ENCODE data around the gene SH3RF3. TPM values are rescaled to one million over a fixed set of nuclear protein-coding genes. Genes with fewer than 3 reads are reported as not detected.

SH3RF3 gene
- total RNA-seq, 1 donor from 2014 or later = 6.3 TPM

DNA sequence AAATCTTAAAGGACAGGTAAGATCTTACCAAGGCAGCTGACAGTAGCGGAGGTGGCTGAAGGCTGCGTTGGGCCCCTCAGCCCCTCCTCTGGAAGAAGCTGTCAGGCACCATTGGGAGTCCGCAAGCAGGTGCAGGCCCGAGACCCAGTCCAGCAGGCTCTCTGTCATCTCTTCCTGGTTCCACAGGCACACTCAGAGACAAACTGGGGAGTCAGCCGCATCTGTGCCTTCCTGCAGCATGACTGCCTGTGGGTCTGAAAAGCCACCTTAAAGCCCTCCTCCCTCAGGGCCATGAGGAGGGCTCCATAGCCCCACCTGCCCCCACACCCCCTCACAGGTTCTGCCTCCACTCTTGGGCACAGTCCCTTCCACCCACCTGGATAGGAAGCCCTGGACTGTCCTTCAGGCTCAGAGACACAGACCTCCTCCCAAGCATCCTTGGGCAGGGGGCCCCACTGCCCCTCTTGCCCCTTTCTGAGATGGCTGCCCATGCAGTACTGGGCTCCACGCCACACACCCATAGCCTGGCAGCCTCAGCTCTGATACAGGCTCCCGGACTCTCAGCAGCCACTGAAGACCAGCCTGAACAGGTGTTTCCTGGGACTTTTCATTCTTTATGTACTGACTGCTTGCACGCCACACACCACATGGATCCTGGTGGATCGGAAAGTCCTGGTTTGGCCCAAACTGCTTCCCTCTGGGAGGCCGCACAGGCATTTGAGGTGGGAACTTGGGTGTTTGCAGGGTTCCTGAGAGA is 245.0 kb downstream of the SH3RF3 start:
- no peak for DNase-seq (ENCODE audit: low read depth, low spot score)

DNA sequence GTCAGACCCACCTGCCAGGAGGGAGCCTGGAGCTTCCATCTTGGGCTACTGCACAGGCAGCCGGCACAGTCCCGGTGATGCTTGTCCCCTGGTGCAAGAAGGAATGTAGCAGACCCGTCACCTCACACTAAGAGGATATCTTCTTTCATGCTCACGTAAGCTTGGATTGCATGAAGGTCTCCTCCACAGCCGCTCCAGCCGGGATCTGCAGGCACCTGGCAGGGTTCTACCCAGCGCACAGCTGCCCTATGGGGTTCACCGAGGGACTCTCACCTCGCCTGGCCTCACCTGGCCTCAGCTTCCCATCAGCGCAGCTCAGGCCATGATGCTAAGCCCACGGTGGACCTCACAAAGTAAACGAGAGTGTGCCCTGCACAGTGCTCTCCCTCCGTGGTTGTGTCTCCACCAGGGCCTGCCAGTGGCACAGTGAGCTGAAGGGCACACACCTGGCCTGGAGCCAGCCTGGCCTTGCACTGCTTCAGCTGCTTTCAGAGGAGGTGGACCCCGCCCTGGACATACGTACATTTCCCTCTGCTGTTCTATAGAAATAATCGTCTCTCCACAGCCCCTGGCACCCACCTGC is 245.6 kb downstream of the SH3RF3 start:
- DNase-seq (ENCODE audit: low read depth, low spot score) = no peak

DNA sequence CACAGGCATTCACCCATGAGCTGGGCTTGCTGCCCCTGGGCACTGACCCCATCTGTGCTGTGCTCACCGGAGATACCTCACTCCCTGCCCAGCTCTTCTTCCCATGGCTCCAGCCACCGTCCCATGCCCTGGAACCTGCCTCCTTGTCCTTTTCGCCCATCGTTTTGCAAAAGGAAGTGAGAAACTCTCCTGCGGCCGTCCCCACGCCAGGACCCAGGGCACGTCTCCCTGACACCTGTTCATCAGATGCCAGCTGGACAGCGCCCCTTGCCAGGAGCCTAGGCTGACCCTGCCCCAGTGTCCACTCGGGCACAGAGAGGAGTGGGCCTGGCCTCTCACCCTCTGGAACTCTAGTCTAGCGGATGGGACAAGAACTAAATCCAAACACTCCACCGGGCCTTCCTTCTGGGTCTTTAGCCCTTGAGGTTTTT is 246.1 kb downstream of the SH3RF3 start:
- DNase-seq (ENCODE audit: low read depth, low spot score) = no peak

DNA sequence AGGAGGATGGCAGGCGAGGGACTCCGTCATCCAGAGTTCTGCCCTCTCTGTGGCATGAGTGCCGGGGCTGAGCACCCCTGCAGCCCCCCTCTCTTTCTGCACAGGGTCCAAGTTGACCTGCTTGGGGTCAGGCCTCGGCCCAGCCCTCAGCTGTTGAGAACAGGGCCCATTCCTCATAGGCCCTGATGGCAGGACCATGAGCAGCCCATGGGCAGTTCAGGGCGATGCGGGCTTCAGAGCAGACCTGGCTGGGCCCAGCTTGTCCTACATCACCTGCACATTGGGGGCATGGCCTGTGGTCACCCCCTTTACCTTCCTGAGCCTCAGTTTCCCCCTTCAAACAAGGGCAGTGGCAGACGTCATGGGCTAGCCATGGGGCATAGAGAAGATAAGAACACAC is 246.7 kb downstream of the SH3RF3 start:
- DNase-seq (ENCODE audit: low read depth, low spot score) = no peak

DNA sequence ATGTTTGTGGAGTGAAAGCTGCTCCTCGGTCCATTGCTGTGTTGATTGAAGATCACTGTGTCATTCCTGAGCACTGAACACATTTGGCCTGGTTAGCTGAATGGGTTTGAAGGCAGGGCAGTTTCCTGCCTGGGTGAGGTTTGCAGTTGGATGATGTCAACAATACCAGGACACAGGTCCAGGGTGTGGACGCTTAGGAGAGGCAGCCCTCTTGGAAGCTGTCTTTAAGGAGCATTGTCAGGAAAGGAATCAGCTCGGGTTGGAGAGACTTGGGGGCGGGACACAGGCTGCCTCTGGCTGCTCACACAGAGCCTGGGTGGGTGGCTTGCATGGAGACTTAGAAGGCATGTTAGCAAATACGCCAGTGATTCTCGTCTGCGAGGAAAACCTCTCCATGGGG is 247.1 kb downstream of the SH3RF3 start:
- no peak for DNase-seq (ENCODE audit: low read depth, low spot score)

DNA sequence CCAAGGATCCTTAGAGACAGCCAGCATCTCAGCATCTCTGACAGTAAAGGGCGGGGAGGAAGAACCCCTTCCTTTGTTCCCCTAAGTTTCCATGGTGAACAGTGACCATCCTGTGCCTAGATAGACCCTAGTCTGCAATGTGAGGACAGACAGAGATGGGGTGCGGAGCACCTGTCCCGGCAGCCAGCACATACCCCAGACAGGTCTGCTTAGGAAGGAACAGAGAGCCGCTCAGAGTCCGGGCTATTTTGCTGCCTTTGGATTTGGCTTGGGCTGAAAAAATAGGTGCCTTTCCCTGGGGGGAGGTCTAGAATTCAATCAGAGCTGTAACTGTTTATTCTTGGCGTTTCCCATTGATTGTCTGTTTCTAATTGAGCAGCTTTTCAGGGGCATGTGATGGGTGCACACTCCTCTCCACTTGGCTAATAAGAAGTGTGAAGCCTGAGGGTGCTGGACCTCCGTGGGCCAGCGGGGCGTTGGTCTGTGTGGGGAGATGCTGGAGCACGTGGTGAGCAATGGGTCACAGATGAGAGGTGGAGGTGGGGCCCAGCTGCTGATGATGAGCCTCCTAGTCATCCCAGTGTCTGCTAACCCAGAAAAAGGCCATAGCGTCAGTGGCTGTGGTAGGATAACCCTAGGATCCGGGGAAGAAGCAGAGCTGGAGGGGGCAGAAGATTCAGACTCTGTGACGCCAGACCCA is 247.9 kb downstream of the SH3RF3 start:
- no peak for DNase-seq (ENCODE audit: low read depth, low spot score)

DNA sequence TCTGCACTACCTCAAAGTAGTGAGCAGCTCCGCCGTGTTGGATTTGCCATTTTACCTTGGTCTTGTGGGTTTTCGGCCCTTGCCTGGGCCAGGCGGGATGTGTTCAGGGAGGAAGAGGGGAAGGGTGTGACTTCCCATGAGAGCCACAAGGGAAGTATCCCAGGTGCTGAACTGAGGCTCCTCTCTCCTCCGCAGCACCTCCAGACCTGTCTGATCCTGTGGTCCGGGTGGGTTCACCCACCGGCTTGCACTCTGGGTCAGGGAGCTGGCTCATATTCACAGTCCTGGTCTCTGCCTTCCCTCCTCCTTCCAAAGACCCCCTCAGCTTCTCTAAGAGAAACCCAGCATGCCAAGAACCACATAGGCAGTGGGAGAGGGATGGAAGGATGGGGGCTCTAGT is 249.0 kb downstream of the SH3RF3 start:
- no peak for DNase-seq (ENCODE audit: low read depth, low spot score)

DNA sequence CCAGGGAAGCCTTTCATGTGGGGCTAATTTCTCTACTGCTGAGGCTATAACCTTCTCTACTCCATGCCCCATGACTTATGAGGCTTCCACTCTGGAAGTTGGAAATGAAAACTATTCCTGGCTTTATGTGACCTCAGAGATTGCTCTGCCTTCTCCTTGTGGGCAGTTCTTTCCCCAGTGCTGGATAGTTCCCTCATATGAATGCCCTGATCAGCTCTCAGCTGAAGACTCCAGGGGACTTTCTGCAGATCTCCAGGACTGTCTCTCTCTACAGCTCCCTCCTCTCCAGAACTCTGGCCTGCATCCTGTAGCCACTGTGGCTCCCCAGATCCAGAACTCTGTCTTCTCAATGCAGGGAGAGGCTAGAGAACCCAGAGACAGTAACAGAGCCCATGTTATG is 249.7 kb downstream of the SH3RF3 start:
- no peak for DNase-seq (ENCODE audit: low read depth, low spot score)

DNA sequence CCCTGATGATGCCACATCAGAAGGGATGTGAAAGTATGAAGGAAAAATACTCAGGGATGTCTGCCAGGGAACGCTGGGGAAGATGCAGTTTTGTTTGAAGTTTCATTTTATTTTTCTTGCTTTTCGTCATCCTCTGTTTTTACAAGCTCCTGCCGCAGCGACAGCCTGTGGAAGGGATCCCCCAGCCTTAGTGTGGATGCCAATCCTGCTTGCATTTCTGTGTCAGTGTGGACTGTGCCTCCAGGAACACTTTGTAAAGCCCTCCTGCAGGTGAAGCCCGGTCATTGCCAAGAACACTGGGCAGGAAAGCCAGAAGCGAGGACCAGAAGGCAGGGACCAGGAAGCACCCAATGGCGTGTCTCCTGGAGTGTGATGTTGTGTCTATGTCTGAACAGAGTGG is 250.5 kb downstream of the SH3RF3 start:
- DNase-seq (ENCODE audit: low read depth, low spot score) = no peak

DNA sequence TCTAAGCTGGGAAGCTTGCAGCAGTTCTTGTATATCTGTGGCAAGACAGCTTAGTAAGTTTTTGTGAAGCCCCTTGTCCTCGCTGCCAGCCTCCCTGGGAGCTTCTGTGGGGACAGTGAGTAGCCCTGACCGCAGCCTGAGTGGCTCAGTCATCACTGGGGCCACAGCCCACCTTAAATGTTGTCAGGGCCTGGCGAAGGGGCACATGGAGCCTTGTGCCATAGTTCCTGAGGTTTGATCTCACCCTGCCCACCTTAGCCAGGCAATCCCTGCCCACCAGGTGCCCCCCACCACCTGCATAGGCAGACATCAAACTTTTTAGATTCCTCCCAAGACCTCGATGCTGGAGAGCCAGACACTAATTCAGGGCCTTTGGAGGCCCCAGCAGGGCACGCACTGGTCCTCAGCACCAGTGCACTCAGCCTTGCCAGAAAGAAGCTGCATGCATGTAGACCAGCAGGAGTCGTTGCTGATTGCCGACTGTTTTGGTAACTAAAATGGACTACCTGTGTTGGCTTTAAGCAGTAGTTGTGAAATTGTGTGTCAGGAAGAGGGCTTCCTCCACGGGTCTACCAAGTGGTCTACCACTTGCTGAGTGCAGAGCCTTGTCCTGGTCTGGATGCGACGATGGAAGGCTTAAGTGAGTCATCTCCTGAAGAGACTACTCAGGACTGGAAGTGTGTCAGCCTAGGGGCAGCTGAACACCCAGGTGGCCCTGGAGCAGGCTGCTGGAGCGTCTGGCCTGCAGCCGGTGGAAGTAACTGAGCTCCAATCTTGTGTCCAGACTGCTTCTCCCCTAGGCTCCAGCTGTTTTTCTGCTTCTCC is 251.7 kb downstream of the SH3RF3 start:
- DNase-seq (ENCODE audit: low read depth, low spot score) = no peak

DNA sequence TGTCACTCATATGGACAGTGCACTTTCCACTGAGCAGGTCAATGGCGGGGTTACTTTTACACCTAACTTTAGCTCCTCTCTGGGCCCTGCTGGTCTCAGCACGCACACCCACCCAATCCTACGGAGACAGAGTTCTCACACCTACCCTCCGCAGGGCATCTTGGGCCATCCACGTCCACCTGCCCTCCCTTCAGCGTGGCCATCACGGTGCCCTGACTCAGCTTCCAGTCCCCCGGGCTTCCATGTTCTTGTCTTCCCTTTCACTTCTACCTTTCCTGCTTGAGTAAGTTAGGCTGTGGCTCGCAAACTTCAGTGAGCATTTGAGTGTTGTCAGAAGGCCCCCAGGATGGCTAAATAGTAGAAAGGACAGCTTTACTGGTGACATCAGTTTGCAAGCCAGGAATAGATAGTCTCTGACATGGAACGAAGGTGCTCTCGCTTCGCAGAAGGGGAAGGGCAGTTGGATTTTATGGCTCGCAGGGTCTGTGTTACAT is 252.4 kb downstream of the SH3RF3 start:
- DNase-seq (ENCODE audit: low read depth, low spot score) = no peak

DNA sequence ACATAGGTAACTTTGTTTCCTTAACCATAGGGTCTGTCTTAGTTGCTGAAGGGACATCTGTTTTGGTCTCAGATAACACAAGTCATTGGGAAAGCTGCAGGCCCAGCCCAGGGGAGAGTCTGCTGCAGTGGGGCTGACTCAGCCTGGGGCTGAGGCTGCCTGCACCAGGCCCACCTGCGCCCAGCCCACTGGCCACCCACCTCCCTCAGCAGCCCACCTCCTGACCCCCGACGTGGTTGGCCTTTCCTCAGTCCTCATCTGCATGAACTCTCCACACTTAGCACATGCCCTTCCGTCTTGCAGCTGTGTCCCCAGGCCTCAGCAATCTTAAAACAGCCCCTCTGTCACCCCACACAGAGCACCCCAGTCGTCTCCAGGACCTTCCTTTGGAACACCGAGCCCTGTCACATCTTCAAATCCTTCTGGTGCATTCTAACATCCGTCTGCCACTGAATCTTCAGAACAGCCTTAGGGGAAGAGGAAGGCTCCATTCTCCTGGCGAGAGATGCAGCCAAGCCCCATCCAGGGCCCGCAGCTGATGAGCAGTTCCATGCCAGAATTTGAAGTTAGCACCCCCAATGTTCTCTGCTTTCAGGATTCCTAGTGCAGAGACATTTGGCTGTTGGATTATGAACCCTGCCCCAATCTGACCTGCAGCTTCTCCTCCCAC is 253.4 kb downstream of the SH3RF3 start:
- no peak for DNase-seq (ENCODE audit: low read depth, low spot score)

DNA sequence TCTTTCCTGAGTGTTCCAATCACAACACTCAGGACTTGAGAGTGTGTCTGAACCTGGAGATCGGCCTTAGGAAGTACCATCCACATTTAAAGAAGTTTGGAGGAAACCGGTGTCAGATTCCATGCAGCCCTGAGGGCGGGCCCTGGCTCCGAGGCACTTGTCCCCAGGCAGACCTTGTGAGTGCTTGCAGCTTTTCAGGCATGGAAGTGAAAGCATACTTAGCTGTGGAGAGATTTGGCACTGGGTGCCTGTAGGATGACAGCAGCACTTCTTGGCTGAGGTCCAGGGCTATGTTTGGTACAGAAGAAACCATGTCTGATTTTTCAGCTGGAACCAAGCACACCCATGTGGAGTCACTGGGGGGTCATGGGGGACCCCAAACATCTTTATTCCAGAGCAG is 253.9 kb downstream of the SH3RF3 start:
- DNase-seq (ENCODE audit: low read depth, low spot score) = no peak

DNA sequence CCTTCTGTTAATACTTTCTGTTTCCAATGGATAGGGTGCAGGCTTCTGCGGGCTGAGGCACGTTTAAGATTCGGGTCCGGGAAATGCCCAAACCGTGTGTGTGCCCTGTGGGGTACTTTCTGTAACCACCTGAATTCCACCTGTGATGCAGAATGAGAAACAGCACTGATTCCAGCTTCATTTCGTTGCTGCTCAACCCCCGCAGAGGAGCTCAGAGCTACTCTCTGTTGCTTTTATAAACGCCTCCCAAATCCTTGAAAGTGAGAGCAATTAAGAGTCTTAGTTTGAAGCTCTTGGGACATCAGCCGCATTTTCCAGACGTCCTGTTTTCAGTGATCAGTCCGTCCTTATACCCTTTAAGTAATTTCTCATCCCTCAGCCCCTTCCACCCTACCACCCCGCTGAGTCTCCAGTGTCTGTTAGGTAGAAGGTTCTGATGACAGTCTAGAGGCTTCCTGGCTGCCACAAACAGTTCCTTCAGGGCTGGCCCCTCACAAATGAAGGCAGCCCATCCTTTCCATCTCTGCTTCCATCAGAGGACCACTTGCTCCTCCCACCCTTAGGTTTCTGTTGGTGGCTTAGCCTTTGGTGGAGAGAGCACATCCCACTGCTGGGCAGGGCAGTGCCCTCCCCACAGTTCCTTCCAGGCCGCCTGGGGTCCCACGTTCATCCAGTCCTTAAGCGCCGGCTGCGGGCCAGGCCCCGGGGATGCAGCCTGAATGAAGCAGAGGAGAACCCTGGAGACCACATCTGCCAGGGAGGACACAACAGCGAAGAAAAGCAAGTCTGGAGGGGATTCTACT is 254.7 kb downstream of the SH3RF3 start:
- DNase-seq (ENCODE audit: low read depth, low spot score) = no peak

DNA sequence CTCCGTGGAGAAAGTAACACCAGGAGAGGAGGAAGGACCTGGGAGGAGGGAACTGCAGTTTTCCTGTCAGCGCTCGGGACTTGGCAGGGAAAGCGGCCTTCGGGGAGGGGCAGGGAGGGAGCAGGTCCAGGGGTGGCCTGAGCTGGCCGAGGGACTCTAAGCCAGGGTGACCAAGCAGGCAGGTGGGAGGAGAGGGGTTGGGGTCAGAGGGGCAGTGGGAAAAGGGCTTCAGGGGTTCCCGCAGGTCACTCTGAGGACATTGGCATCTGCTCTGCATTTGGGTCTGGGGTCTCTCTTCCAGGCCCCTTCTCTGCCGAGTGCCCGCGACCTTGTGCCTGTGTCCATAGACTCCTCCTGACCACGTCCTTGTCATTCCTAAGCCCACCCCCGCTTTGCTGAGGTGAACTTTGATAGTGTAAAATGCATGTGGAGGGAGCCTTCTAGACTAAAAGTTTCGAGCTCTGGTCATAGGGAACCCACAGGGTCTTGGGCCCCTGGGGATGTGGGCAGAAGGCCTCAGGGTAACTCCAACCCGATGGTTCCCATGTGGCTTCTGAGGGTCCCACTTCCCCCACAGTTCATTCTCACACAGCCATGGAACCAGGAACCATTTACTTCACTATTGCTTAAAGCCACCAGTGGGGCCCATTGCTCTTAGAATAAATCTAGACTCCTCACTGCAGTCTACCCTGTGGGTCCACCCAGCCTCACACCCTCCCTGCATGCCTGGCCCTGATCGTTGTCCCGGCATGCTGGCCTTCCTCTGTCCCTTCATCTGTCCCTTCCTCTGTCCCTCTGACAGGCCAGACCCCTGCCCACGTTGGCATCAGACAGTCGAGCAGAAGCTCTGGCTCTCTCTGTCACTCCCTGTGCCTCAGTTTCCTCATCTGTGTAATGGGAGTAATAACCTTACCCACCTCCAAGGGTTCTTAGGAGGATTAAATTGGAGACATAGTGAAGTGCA is 255.6 kb downstream of the SH3RF3 start:
- DNase-seq (ENCODE audit: low read depth, low spot score) = no peak

DNA sequence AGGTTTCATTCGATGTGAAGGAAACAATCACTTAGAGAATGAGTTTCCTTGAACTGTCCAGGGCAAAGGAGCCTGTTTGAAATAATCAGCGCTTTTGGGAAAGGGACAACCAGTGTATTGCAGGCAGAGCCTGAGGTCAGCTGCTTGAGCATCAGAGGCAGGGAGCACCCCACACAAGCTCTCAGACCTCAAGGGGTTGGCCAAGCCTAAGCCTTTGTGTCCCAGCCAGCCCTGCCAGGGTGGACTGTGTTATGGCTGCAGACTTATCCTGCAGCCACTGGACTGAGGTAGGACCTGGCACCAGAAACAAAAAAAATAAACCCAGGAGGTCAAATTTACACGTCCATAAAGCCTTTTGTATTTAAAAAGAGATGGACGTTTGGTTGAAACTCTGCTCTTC is 256.5 kb downstream of the SH3RF3 start:
- DNase-seq (ENCODE audit: low read depth, low spot score) = no peak

DNA sequence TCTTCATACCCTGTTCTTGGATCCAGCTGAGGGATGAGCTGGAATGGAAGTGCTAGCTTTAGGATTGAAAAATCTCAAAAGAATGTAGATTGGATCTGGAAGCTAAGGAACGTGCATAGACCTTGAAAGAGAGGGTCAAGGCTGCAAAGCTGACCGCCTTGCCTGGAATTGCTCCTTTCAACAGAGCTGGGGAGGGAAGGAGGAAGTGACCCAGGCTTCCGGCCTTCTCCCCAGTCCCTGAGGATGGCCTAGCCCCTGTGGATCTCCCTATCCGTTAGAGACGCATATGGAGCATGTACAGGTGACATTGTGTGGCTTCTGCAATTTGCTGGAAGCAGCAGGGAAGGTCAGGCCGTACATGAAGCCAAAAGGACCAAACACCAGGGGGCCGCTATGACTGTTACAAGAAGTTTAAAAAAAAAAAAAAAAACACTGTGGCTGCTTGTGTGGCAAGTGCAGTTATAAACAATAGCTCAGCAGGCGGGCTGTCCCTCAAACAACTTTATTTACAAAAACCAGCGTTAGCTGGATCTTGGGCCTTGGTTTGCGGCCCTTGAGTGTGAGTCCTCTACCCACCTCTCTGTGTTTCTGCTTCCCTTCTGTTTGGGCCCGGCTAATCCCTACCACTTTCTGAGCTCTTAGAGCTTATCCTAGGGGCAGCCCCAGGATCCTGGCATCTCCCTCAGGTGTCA is 257.1 kb downstream of the SH3RF3 start:
- no peak for DNase-seq (ENCODE audit: low read depth, low spot score)

DNA sequence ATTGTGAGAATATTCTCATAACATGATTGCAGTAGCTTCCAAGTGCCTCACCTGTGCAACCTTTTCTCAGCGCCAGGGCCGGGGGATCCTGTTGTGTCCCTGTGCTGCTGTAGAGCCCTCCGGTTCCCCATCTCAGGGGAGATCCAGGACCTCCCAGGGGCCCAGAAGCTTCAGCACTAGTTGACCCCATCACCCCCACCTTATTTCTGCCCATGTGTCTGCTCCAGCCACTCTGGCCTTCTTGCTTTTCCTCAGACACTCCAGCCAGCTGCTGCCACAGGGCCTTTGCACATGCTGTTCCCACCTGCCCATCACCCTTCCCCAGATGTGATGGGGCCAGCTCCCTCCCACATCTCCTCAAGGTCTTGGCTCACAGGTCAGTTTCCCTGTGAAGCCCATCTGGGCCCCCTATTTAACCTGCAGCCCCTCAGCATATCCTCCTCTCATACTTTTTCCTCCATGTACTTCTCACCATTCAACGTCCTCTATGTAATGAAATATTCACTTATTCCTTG is 258.3 kb downstream of the SH3RF3 start:
- no peak for DNase-seq (ENCODE audit: low read depth, low spot score)

Data from pulmonary artery endothelial cell (primary cell).